Measurements from ENCODE around the gene DLL4.
A peak's percentile ranks its signal among the peaks of the same experiment; 100 is the strongest.

The DLL4 gene

DNA sequence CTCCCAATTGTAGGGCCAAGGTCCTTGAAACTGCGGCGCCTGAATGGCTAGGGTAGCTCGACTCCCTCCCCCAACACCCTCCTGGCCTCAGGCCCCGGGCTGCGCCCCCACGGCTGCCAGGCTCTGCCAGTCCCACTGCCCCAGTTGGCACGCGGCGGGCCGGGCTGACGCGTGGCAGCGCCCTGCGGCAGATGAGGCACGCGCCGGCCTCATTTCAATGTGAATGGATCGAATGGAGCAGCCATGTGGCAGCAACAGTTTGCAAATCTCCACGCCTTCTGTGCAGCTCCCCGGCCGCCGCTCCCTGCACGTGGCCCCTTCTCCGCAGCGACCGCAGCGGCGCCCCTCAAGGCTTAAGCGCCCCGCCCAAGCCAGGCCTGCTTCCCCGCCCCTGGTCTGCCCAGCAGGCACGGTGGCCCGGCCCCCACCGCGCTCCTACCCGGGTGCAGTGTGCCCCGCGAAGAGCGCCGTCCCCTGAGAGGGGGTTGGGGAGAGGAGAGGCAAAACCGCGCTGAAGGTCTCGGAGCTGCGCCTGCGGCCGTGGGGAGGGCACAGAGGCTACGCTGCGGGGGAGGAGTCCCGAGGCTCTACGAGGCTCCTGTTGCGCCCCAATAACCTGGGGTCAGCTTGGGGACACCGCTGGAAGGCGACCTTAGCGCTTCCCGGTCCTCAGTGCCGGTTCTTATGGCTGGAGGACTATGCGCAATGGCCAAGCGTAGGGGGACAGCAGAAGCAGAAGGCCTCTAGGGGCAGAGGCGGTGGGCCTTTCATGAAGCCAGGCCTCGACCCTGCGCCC is 3.1 kb upstream of the DLL4 start:
- Histone ChIP-seq H3K9me3 (ENCODE audit: control insufficient read depth in 5 of 5, low read length in 5 of 5) (no peaks in the 10 kb centered on the region), H3K36me3 (ENCODE audit: control insufficient read depth in 5 of 5, insufficient read depth in 5 of 5, low read length in 5 of 5) (no peaks in the 10 kb centered on the region), H3K4me1 (ENCODE audit: control insufficient read depth in 5 of 5, insufficient read depth in 5 of 5, low read length in 5 of 5) (peaks cover 1 to 67% (median 59%) of the 10 kb centered on the region in 5 donors), H3K27me3 (ENCODE audit: control insufficient read depth in 5 of 5, insufficient read depth in 4 of 5, low read length in 5 of 5) (peaks cover 26 to 42% (median 37%) of the 10 kb centered on the region in 5 donors), H3K27ac (ENCODE audit: low read depth, low read length) (no peak overlapping the region), H3K4me3 (ENCODE audit: low read depth in 1 of 5, low read length in 5 of 5) (peak overlapping the region in 2 of 5 donors; percentile 3 to 46), H3K9ac (ENCODE audit: low read length in 5 of 5) (peak overlapping the region in 1 of 5 donors; percentile 1)

DNA sequence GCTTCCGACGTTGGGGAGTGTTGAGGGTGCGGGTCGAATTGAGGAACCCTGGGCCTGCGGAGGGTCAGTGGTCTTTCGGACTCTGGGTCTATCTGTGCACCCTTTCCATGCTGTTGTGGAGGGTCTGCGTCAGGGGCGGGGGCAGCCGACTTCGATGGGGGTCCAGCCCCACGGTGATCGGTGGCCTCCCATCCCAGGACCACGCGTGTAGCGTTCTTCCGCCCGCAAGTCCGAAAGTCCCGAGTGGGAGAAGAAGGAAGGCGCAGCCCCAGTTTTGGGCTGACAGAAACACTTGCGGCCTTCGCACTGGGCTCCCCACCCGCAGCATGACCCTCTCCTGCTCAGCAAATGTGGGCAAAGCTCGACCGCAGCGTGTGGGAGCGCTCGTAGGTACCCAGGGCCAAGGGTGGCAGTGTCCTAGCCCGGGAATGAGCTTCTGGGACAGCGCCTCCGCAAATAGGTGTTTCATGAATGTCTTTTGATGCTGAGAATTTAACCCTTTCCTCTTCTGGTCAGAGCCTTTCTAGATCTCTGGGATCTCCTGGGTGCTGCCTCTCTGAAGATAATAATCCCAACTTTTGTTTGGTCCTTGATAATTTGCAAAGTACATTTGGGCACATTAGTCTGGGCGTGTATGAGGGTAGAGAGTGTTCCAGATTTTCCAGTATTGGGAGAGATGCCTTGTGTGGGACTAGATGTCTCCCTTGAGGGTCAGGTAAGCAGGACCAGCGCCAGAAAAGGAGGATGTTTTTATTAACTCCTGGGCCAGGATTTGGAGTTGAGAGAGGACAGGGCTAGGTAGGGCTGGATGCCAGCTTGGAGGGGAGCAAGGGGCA is 2.3 kb upstream of the DLL4 start:
- H3K27me3 ChIP-seq (ENCODE audit: control insufficient read depth in 5 of 5, insufficient read depth in 4 of 5, low read length in 5 of 5): peaks cover 33 to 50% (median 45%) of the 10 kb centered on the region in 5 donors
- peaks cover 0 to 2% (median 0%) of the 10 kb centered on the region in 5 donors for H3K36me3 ChIP-seq (ENCODE audit: control insufficient read depth in 5 of 5, insufficient read depth in 5 of 5, low read length in 5 of 5)
- no peaks in the 10 kb centered on the region for H3K9me3 ChIP-seq (ENCODE audit: control insufficient read depth in 5 of 5, low read length in 5 of 5)
- H3K4me3 ChIP-seq (ENCODE audit: low read depth in 1 of 5, low read length in 5 of 5): peak overlapping the region in 2 of 5 donors; percentile 3 to 46
- peaks cover 1 to 75% (median 61%) of the 10 kb centered on the region in 5 donors for H3K4me1 ChIP-seq (ENCODE audit: control insufficient read depth in 5 of 5, insufficient read depth in 5 of 5, low read length in 5 of 5)
- H3K9ac ChIP-seq (ENCODE audit: low read length in 5 of 5): no peak overlapping the region
- no peak overlapping the region for H3K27ac ChIP-seq (ENCODE audit: low read depth, low read length)

DNA sequence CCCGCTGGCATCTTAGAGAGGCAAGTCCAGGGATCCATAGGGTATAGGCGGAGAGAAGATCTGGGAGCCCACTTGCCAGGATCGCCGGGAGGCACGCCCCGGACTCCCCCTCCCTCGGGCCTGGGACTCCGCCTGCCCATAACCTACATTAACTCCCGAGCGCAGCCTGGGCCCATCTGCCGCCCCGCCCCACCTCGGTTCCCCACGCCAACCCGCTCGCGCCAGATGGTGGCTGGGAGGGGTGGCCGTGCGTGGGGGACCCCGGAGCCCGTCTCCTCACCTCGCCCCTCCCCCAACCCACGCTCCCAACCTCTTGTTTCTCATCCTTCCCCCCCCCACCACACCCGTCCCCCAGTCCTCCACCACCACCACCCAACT is 1.7 kb upstream of the DLL4 start:
- Histone ChIP-seq H3K27ac (ENCODE audit: low read depth, low read length) (no peak overlapping the region), H3K4me3 (ENCODE audit: low read depth in 1 of 5, low read length in 5 of 5) (peak overlapping the region in 1 of 5 donors; percentile 46), H3K9ac (ENCODE audit: low read length in 5 of 5) (no peak overlapping the region), H3K9me3 (ENCODE audit: control insufficient read depth in 5 of 5, low read length in 5 of 5) (no peaks in the 10 kb centered on the region), H3K4me1 (ENCODE audit: control insufficient read depth in 5 of 5, insufficient read depth in 5 of 5, low read length in 5 of 5) (peaks cover 1 to 77% (median 61%) of the 10 kb centered on the region in 5 donors), H3K36me3 (ENCODE audit: control insufficient read depth in 5 of 5, insufficient read depth in 5 of 5, low read length in 5 of 5) (peaks cover 0 to 5% (median 0%) of the 10 kb centered on the region in 5 donors), H3K27me3 (ENCODE audit: control insufficient read depth in 5 of 5, insufficient read depth in 4 of 5, low read length in 5 of 5) (peaks cover 37 to 56% (median 51%) of the 10 kb centered on the region in 5 donors)

DNA sequence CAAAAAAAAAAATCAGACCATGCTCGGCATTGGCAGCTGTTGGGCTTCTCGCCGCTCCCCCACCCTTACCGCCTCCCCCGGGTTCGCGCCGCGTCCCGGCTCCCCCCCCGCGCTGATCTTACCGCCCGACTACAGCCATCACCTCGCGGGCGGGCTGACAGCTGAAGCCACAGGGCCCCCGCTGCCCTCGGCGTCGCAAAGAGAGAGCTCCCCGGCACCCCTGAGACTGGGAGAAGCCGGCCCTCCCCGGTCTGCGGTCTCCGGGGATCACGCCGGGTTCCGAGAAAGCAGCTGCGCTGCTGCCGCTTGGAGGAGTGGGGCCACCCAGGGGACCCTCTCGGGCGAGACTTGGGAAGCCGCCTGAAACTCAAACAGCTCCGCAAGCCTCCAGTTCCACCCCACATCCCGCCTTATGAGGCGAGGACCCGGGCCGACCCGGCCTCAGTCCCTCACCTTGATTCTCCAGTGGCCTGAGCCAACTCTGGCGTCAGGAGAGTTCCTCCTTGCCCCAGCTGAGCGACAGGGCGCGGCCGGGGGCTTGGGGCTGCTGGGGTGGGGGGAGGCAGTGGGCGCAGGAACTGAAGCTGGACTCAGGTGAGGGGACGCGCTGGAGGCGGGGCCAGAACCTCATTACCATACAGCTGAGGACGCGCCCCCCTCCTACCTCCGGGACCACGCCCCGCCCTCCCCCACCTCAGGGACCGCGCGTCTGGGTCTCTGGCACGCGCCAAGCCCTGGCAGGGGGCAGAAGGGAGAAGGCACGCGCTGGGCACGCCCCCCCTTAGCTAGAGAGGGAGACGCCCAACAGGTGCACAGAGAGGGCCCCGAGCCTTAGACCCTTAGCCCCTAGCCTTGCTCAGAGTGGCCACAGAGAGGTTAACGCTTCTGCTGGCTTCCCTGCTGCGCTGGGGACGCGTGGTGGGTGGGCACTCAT is 1.0 kb upstream of the DLL4 start:
- Histone ChIP-seq H3K4me1 (ENCODE audit: control insufficient read depth in 5 of 5, insufficient read depth in 5 of 5, low read length in 5 of 5) (peaks cover 1 to 77% (median 58%) of the 10 kb centered on the region in 5 donors), H3K27me3 (ENCODE audit: control insufficient read depth in 5 of 5, insufficient read depth in 4 of 5, low read length in 5 of 5) (peaks cover 37 to 60% (median 51%) of the 10 kb centered on the region in 5 donors), H3K4me3 (ENCODE audit: low read depth in 1 of 5, low read length in 5 of 5) (peak overlapping the region; percentile 32 to 91 (median 69)), H3K9me3 (ENCODE audit: control insufficient read depth in 5 of 5, low read length in 5 of 5) (no peaks in the 10 kb centered on the region), H3K36me3 (ENCODE audit: control insufficient read depth in 5 of 5, insufficient read depth in 5 of 5, low read length in 5 of 5) (peaks cover 0 to 9% (median 0%) of the 10 kb centered on the region in 5 donors), H3K27ac (ENCODE audit: low read depth, low read length) (peak overlapping the region; percentile 16), H3K9ac (ENCODE audit: low read length in 5 of 5) (peak overlapping the region in 1 of 5 donors; percentile 43)

DNA sequence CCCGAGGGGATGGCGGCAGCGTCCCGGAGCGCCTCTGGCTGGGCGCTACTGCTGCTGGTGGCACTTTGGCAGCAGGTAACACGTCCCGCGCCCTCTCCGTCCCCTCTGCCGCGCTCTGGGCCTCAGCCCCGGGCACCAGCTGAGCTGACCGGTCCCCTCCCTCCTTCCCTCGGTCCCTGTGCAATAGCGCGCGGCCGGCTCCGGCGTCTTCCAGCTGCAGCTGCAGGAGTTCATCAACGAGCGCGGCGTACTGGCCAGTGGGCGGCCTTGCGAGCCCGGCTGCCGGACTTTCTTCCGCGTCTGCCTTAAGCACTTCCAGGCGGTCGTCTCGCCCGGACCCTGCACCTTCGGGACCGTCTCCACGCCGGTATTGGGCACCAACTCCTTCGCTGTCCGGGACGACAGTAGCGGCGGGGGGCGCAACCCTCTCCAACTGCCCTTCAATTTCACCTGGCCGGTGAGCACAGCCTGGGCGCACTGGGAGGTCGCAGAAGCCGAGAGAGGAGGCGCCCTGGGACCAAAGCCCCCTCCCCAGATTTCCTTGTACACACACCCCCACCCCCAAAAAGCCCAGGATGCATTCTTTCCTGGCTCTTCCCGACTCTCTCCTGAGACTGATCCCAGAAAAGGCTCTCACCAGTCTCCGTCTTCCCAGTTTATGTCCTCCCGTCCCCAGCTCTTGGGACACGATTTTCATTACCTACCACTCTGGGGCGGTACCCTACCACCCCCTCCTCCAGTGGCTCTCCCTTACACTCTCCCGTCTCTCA is 705 bp downstream of the DLL4 start:
- H3K9me3 ChIP-seq (ENCODE audit: control insufficient read depth in 5 of 5, low read length in 5 of 5): no peaks in the 10 kb centered on the region
- peaks cover 1 to 85% (median 63%) of the 10 kb centered on the region in 5 donors for H3K4me1 ChIP-seq (ENCODE audit: control insufficient read depth in 5 of 5, insufficient read depth in 5 of 5, low read length in 5 of 5)

DNA sequence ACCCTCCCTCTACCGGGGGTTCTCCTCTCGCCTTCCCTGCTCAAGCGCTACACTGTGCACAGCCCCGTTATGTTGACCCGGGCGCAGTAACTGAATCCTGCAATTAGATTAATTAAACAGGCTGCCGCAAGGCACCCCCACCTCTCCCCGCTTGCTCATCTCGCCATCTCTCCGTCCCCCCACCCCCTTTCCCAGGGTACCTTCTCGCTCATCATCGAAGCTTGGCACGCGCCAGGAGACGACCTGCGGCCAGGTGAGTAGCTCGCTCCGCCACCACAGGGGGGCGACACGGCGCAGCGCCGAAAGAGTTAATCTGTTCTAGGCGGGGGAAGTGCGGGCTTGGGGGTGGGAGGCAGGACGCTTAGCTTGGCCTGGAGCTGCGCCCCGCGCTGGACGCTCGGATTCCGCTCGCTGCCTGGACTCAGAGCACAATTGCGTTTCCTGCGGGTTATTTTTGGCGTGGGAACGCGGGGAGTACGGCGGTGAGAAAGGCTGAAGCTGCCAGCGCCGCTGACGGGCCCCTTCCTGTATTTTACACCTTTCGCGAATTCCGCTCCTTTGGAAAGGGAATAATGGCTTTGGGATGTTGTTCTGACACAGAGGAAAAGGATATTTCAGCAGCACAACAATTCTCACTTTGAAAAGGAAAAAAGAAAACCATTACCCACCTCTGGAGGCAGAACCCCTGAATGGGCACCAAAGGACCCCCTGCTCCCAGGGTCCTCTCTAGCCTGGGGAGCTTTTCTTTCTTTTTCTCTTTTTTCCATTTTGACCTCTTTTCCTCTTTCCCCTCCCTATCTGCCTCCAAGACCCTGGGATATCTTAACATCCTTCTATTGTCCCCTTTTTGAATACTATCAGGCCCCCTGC is 1.5 kb downstream of the DLL4 start:
- H3K4me3 ChIP-seq (ENCODE audit: low read depth in 1 of 5, low read length in 5 of 5): peak overlapping the region; percentile 67 to 91 (median 76)
- H3K27ac ChIP-seq (ENCODE audit: low read depth, low read length): peak overlapping the region; percentile 56

More for the DNA sequence above, 705 bp downstream of the DLL4 start:
- peak overlapping the region; percentile 67 to 91 (median 76) for H3K4me3 ChIP-seq (ENCODE audit: low read depth in 1 of 5, low read length in 5 of 5)
- H3K27me3 ChIP-seq (ENCODE audit: control insufficient read depth in 5 of 5, insufficient read depth in 4 of 5, low read length in 5 of 5): peaks cover 37 to 60% (median 51%) of the 10 kb centered on the region in 5 donors
- peaks cover 0 to 16% (median 6%) of the 10 kb centered on the region in 5 donors for H3K36me3 ChIP-seq (ENCODE audit: control insufficient read depth in 5 of 5, insufficient read depth in 5 of 5, low read length in 5 of 5)
- H3K9ac ChIP-seq (ENCODE audit: low read length in 5 of 5): peak overlapping the region in 4 of 5 donors; percentile 38 to 68 (median 60)
- H3K27ac ChIP-seq (ENCODE audit: low read depth, low read length): peak overlapping the region; percentile 46

DNA sequence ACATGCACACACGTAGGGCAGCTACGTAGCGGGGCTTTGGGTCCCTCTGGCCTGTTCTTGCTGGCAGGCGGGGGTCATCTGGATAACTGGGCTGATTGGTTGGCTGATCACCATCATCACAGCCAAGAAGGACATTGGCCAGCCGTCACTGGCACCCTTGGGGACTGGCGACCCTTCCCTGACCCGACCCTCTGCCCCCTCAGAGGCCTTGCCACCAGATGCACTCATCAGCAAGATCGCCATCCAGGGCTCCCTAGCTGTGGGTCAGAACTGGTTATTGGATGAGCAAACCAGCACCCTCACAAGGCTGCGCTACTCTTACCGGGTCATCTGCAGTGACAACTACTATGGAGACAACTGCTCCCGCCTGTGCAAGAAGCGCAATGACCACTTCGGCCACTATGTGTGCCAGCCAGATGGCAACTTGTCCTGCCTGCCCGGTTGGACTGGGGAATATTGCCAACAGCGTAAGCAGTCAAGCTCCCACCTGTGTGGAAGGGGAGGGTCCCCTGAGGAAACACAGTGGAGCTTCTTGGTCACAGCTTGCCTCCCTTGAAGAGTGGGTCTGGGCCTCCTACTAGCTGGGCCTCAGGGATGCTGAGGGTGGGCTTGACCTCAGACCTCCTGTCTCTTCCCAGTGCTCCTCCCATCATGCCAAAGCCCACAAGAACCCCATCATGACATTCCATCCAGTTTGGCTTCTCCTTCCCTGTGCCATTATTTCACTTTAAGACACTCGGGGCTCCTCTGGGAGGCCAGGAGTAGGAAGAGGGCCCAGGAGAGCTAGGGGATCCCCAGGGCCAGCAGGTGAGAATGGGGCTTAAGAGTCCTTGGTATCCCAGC is 2.4 kb downstream of the DLL4 start:
- Histone ChIP-seq H3K9me3 (ENCODE audit: control insufficient read depth in 5 of 5, low read length in 5 of 5) (no peaks in the 10 kb centered on the region), H3K4me1 (ENCODE audit: control insufficient read depth in 5 of 5, insufficient read depth in 5 of 5, low read length in 5 of 5) (peaks cover 3 to 92% (median 60%) of the 10 kb centered on the region in 5 donors), H3K4me3 (ENCODE audit: low read depth in 1 of 5, low read length in 5 of 5) (peak overlapping the region; percentile 12 to 91 (median 69)), H3K36me3 (ENCODE audit: control insufficient read depth in 5 of 5, insufficient read depth in 5 of 5, low read length in 5 of 5) (peaks cover 0 to 32% (median 22%) of the 10 kb centered on the region in 5 donors), H3K27me3 (ENCODE audit: control insufficient read depth in 5 of 5, insufficient read depth in 4 of 5, low read length in 5 of 5) (peaks cover 34 to 54% (median 48%) of the 10 kb centered on the region in 5 donors), H3K27ac (ENCODE audit: low read depth, low read length) (peak overlapping the region; percentile 56), H3K9ac (ENCODE audit: low read length in 5 of 5) (peak overlapping the region in 1 of 5 donors; percentile 30)

More for the DNA sequence above, 1.5 kb downstream of the DLL4 start:
- peaks cover 0 to 25% (median 15%) of the 10 kb centered on the region in 5 donors for H3K36me3 ChIP-seq (ENCODE audit: control insufficient read depth in 5 of 5, insufficient read depth in 5 of 5, low read length in 5 of 5)
- peaks cover 37 to 58% (median 51%) of the 10 kb centered on the region in 5 donors for H3K27me3 ChIP-seq (ENCODE audit: control insufficient read depth in 5 of 5, insufficient read depth in 4 of 5, low read length in 5 of 5)
- peak overlapping the region in 3 of 5 donors; percentile 38 to 68 (median 52) for H3K9ac ChIP-seq (ENCODE audit: low read length in 5 of 5)
- no peaks in the 10 kb centered on the region for H3K9me3 ChIP-seq (ENCODE audit: control insufficient read depth in 5 of 5, low read length in 5 of 5)
- H3K4me1 ChIP-seq (ENCODE audit: control insufficient read depth in 5 of 5, insufficient read depth in 5 of 5, low read length in 5 of 5): peaks cover 1 to 92% (median 62%) of the 10 kb centered on the region in 5 donors
